SU-DHL-6 (cell line): Measurements from ENCODE around the gene KBTBD7.

Experiments used
- H2AFZ ChIP-seq: fragments of 200-600 bp; sonication (generic); 2 replicates; pipeline ENCODE4 v1.6.1; 2014; ENCODE audit warnings: low read depth, mild to moderate bottlenecking, moderate library complexity, mixed read lengths, antibody characterized with exemption, low read length; ENCODE audit not compliant: severe bottlenecking
- H3F3A ChIP-seq: fragments of 200-600 bp; shearing (Covaris generic); 2 replicates; pipeline ENCODE4 v1.6.0; 2016; ENCODE audit warnings: antibody characterized with exemption, mild to moderate bottlenecking; ENCODE audit not compliant: insufficient read depth
- H3K27ac ChIP-seq: fragments of 200-600 bp; sonication (generic); 2 replicates; pipeline ENCODE4 v1.5.1; 2016; ENCODE audit warnings: low read depth, mild to moderate bottlenecking, low read length, moderate library complexity, mixed read lengths
- H3K27me3 ChIP-seq: fragments of 200-600 bp; sonication (generic), shearing (Covaris generic); 2 replicates; pipeline ENCODE4 v1.6.0; 2014; ENCODE audit warnings: mild to moderate bottlenecking, low read length
- H3K36me3 ChIP-seq: fragments of 200-600 bp; sonication (generic); 2 replicates; pipeline ENCODE4 v1.6.1; 2014; ENCODE audit warnings: mild to moderate bottlenecking, low read length, mixed read lengths
- H3K4me2 ChIP-seq: fragments of 300-600, 200-600 bp; shearing (Covaris generic), sonication (generic); 2 replicates; pipeline ENCODE4 v1.6.0; 2014; ENCODE audit warnings: low read length, low read depth, mild to moderate bottlenecking; ENCODE audit not compliant: poor library complexity, severe bottlenecking
- H3K4me3 ChIP-seq: fragments of 200-600 bp; sonication (generic); 2 replicates; pipeline ENCODE4 v1.5.1; 2014; ENCODE audit warnings: antibody characterized with exemption, low read length, mild to moderate bottlenecking, mixed read lengths; ENCODE audit not compliant: insufficient read depth, poor library complexity, severe bottlenecking
- H3K79me2 ChIP-seq: fragments of 200-600 bp; sonication (generic); 2 replicates; pipeline ENCODE4 v1.6.1; 2014; ENCODE audit warnings: mild to moderate bottlenecking, low read length, moderate library complexity; ENCODE audit not compliant: insufficient read depth
- H3K9ac ChIP-seq: fragments of 200-600 bp; sonication (generic); 2 replicates; pipeline ENCODE4 v1.7.0; 2014; ENCODE audit warnings: mild to moderate bottlenecking, low read length
- H3K9me2 ChIP-seq: fragments of 200-600 bp; sonication (generic); replicated peaks from 2 replicates; pipeline ENCODE4 v1.6.1; 2014; ENCODE audit warnings: low read length; ENCODE audit not compliant: insufficient read depth
- H3K9me3 ChIP-seq: fragments of 200-600 bp; sonication (generic); 2 replicates; pipeline ENCODE4 v1.6.1; 2014; ENCODE audit warnings: low read length, mixed read lengths; ENCODE audit not compliant: insufficient read depth
- H4K20me1 ChIP-seq: fragments of 200-600 bp; sonication (generic); 2 replicates; pipeline ENCODE4 v1.6.1; 2014; ENCODE audit warnings: low read depth, mild to moderate bottlenecking, antibody characterized with exemption, low read length, moderate library complexity, mixed read lengths
- EZH2phosphoT487 ChIP-seq: fragments of 200-600 bp; sonication (generic), shearing (Covaris generic); conservative IDR thresholded peaks from 2 replicates; pipeline ENCODE4 v1.6.1; 2018; ENCODE audit warnings: mild to moderate bottlenecking, antibody characterized with exemption, low read length, moderate library complexity, mixed read lengths
- TF ChIP-seq, protein P1 (sequence below): fragments of 200-600 bp; sonication (generic); IDR thresholded peaks from one replicate; pipeline ENCODE4 v1.5.1; 2017; ENCODE audit warnings: antibody characterized with exemption, mild to moderate bottlenecking, low read length, moderate library complexity; ENCODE audit not compliant: insufficient read depth, poor library complexity, severe bottlenecking

Gene KBTBD7

DNA sequence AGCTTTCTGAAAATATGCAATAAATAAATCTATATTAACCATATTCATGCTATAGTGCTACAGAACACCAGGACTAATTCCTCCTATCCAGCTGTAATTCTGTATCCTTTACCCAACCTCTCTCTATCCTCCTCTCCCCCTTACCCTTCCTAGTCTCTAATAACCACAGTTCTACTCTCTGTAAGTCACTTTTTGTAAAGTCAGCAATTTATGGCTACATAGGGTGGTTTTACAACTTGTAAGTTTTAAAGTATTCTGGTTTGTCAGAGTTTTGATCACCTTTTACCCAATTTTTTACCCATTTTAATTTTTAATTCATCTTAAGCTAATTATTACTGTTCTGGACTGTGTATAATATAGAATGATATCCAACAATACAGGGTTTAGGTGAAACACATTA lies 35.0 kb upstream of the KBTBD7 start:
- no peak overlapping the region for H2AFZ ChIP-seq

GRCh38 chr13:41224113-41225110 lies 30.0 kb upstream of the KBTBD7 start:
- Histone ChIP-seq H3F3A (0 out of 2 replicates have a peak, but pooled peaks cover 9% of the 10 kb centered on the region), H3K79me2 (no peaks in the 10 kb centered on the region), H3K9me2 (no peaks in the 10 kb centered on the region), H3K9me3 (no peaks in the 10 kb centered on the region), H2AFZ (no peak overlapping the region), H4K20me1 (no peaks in the 10 kb centered on the region), H3K4me2 (no peak overlapping the region), H3K4me3 (no peak overlapping the region), H3K27ac (no peak overlapping the region), H3K27me3 (no peaks in the 10 kb centered on the region), H3K9ac (no peak overlapping the region), H3K36me3 (peaks cover 15% of the 10 kb centered on the region; the same call in 1 of the 2 replicates)
- no peak for TF ChIP-seq EZH2phosphoT487
- TF ChIP-seq, protein P1, sequence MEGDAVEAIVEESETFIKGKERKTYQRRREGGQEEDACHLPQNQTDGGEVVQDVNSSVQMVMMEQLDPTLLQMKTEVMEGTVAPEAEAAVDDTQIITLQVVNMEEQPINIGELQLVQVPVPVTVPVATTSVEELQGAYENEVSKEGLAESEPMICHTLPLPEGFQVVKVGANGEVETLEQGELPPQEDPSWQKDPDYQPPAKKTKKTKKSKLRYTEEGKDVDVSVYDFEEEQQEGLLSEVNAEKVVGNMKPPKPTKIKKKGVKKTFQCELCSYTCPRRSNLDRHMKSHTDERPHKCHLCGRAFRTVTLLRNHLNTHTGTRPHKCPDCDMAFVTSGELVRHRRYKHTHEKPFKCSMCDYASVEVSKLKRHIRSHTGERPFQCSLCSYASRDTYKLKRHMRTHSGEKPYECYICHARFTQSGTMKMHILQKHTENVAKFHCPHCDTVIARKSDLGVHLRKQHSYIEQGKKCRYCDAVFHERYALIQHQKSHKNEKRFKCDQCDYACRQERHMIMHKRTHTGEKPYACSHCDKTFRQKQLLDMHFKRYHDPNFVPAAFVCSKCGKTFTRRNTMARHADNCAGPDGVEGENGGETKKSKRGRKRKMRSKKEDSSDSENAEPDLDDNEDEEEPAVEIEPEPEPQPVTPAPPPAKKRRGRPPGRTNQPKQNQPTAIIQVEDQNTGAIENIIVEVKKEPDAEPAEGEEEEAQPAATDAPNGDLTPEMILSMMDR: no peak

More for the DNA sequence above, 35.0 kb upstream of the KBTBD7 start:
- Histone ChIP-seq H3K4me3 (no peak overlapping the region), H3K9me3 (no peaks in the 10 kb centered on the region), H3F3A (peaks cover 5% of the 10 kb centered on the region; the same call in 1 of the 2 replicates), H4K20me1 (no peaks in the 10 kb centered on the region), H3K79me2 (no peaks in the 10 kb centered on the region), H3K9me2 (no peaks in the 10 kb centered on the region), H3K36me3 (peaks cover 11% of the 10 kb centered on the region; the same call in 1 of the 2 replicates), H3K27me3 (no peaks in the 10 kb centered on the region), H3K9ac (no peak overlapping the region), H3K4me2 (no peak overlapping the region), H3K27ac (no peak overlapping the region)
- no peak for TF ChIP-seq EZH2phosphoT487
- TF ChIP-seq, protein P1: no peak

DNA sequence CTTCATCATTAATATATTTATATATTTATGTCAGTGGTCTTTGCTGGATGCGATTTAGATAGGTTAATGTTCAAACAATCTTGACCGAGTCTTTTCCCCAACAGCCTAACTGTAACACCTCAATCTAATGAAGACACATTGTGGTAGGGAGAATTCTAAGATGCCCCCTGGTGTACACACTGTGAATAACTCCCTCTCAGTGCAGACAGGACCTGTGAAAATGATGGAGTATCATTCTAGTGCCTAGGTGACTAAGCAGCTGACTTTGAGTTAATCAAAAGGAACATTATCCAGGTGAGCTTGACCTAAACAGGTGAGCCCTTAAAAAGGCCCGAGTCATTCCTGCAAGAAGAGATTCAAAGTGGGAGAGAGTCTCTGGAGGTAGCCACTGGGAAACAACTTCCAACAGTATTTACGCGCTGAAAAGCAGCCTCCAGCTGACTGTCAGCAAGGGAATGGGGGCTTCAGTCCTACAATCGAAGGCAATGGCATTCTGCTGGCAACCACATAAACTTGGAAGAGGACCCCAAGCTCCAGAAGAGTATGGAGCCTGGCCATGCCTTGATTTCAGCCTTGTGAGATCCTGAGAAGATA lies 28.0 kb upstream of the KBTBD7 start:
- no peak overlapping the region for H2AFZ ChIP-seq
- no peaks in the 10 kb centered on the region for H3K9me3 ChIP-seq
- no peak overlapping the region for H3K9ac ChIP-seq
- H3K4me3 ChIP-seq: no peak overlapping the region
- H3K27ac ChIP-seq: no peak overlapping the region
- no peaks in the 10 kb centered on the region for H4K20me1 ChIP-seq
- H3K79me2 ChIP-seq: no peaks in the 10 kb centered on the region
- no peak for TF ChIP-seq EZH2phosphoT487
- TF ChIP-seq, protein P1: peak; percentile 86
- H3K9me2 ChIP-seq: no peaks in the 10 kb centered on the region
- H3K36me3 ChIP-seq: peaks cover 15% of the 10 kb centered on the region; the same call in 1 of the 2 replicates
- H3K27me3 ChIP-seq: no peaks in the 10 kb centered on the region
- no peak overlapping the region for H3K4me2 ChIP-seq
- H3F3A ChIP-seq: 0 out of 2 replicates have a peak, but pooled peaks cover 9% of the 10 kb centered on the region
